Sigmoid colon (tissue), 4 donors: ENCODE data around the gene PPL.

Source experiments
- POLR2AphosphoS5 ChIP-seq, 4 donors: sonication (generic); formaldehyde crosslinking; IDR thresholded peaks; one replicate each; pipeline ENCODE4 v1.6.1; 2017; ENCODE audit warnings: antibody characterized with exemption in 4 of 4
- TF ChIP-seq, protein P1 (sequence below), 4 experiments: fragments of 450-650 bp in 3 of 4; fragments of 200-600 bp in 1 of 4; IDR thresholded peaks; one replicate each; pipeline ENCODE4 v1.5.1; 2016 to 2019; ENCODE audit warnings: antibody characterized with exemption in 4 of 4, mild to moderate bottlenecking in 3 of 4, moderate library complexity in 2 of 4

DNA sequence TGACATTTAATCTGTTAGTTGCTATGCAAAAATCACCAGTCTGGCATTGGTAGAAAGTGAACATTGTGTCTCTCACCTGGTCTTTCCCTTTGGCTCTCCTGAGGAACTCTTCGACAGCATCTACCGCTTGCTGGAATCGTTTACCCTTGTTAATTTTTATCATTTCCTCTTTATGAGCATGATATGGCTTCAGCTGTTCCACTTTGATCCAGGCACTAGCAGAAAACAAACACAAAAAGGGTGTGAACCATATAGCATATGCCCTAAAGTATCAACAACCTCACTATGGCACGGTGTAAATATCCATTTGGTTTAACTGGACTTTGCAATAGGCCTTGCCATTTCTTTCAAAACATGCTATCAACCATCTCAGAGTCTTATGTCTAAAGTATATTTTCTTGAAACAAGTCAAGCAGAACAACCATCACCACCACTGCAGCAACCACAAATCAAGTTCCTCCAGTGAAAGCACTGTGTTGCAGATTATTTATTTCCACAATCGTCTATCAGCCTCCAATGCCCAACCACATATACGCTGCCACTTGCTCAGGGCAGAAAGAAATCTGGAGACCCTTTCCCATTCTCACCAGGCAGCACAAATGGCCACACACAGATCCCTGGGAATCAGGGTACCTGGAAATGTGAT lies 104.1 kb downstream of the PPL start:
- TF ChIP-seq, protein P1, sequence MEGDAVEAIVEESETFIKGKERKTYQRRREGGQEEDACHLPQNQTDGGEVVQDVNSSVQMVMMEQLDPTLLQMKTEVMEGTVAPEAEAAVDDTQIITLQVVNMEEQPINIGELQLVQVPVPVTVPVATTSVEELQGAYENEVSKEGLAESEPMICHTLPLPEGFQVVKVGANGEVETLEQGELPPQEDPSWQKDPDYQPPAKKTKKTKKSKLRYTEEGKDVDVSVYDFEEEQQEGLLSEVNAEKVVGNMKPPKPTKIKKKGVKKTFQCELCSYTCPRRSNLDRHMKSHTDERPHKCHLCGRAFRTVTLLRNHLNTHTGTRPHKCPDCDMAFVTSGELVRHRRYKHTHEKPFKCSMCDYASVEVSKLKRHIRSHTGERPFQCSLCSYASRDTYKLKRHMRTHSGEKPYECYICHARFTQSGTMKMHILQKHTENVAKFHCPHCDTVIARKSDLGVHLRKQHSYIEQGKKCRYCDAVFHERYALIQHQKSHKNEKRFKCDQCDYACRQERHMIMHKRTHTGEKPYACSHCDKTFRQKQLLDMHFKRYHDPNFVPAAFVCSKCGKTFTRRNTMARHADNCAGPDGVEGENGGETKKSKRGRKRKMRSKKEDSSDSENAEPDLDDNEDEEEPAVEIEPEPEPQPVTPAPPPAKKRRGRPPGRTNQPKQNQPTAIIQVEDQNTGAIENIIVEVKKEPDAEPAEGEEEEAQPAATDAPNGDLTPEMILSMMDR (IDR thresholded peaks at IDR 0.05): no peak
- no peak for TF ChIP-seq POLR2AphosphoS5 (IDR thresholded peaks at IDR 0.05)
